IMR-90 (cell line): Measurements from ENCODE around the gene ADARB2. TPM values are rescaled to one million over a fixed set of nuclear protein-coding genes. Genes with fewer than 3 reads are reported as not detected.

Experiments used
- ATAC-seq: fragments of 200-7000 bp; cut with Tn5 transposase; 2 replicates; pipeline ENCODE4 v1.9.1; 2020; ENCODE audit warnings: low read depth, mild to moderate bottlenecking, moderate library complexity
- BruUV-seq: library from RNA; stranded (reverse); fragments of 400-500 nt; replicated peaks from 2 replicates; lab custom pipeline; 2021; lab: Mats Ljungman, UMichigan
- CTCF ChIA-PET: fragments of 300-600 bp; formaldehyde crosslinking; extraction: SDS; loops from one replicate; lab custom pipeline; 2021; ENCODE audit warnings: antibody characterized with exemption; lab: Yijun Ruan, JAX
- POLR2A ChIA-PET: fragments of 300-600 bp; sonication (Branson Sonifier 250); formaldehyde crosslinking; loops from one replicate; lab custom pipeline; 2022; ENCODE audit warnings: antibody characterized with exemption; ENCODE audit not compliant: unreplicated experiment; lab: Charles Lee
- DNase-seq: peaks from one replicate; pipeline ENCODE4 v3.0.0; 2013
- H2AFZ ChIP-seq: replicated peaks from 2 replicates; pipeline ENCODE3; 2013; ENCODE audit warnings: low read length, mild to moderate bottlenecking; ENCODE audit not compliant: poor library complexity
- H2AK5ac ChIP-seq: 2 replicates; pipeline ENCODE4 v1.6.1; 2013; ENCODE audit warnings: low read depth, low read length, inconsistent platforms
- H2AK9ac ChIP-seq: replicated peaks from 2 replicates; pipeline ENCODE3; 2013; ENCODE audit warnings: mild to moderate bottlenecking, low read depth, low read length, moderate library complexity; ENCODE audit not compliant: poor library complexity
- H2BK120ac ChIP-seq: 2 replicates; pipeline ENCODE4 v1.6.1; 2013; ENCODE audit warnings: low read depth, low read length, inconsistent platforms
- H2BK15ac ChIP-seq: 3 replicates; pipeline ENCODE4 v1.6.1; 2013; ENCODE audit warnings: low read depth, low read length, inconsistent platforms
- H2BK20ac ChIP-seq: 2 replicates; pipeline ENCODE4 v1.6.1; 2013; ENCODE audit warnings: low read depth, mild to moderate bottlenecking, inconsistent platforms, low read length, moderate library complexity
- H2BK5ac ChIP-seq: 2 replicates; pipeline ENCODE4 v1.6.1; 2013; ENCODE audit warnings: mild to moderate bottlenecking, low read depth, low read length, inconsistent platforms; ENCODE audit not compliant: poor library complexity, severe bottlenecking
- H3K14ac ChIP-seq: replicated peaks from 2 replicates; pipeline ENCODE4 v1.6.1; 2013; ENCODE audit warnings: low read depth, low read length, inconsistent platforms
- H3K18ac ChIP-seq: 2 replicates; pipeline ENCODE4 v1.6.1; 2013; ENCODE audit warnings: low read depth, low read length, control low read depth
- H3K23ac ChIP-seq: 2 replicates; pipeline ENCODE4 v1.6.1; 2013; ENCODE audit warnings: low read depth, low read length, inconsistent platforms
- H3K27ac ChIP-seq: 2 replicates; pipeline ENCODE4 v1.5.1; 2013; ENCODE audit warnings: mild to moderate bottlenecking, control low read depth, low read length; ENCODE audit not compliant: insufficient read depth
- H3K27me3 ChIP-seq: 2 replicates; pipeline ENCODE4 v1.6.1; 2013; ENCODE audit warnings: low read length; ENCODE audit not compliant: control insufficient read depth, insufficient read depth
- H3K36me3 ChIP-seq: 2 replicates; pipeline ENCODE4 v1.6.1; 2013; ENCODE audit warnings: low read length, mixed read lengths; ENCODE audit not compliant: control insufficient read depth, insufficient read depth
- H3K4ac ChIP-seq: 2 replicates; pipeline ENCODE4 v1.6.1; 2013; ENCODE audit warnings: low read depth, low read length, inconsistent platforms
- H3K4me1 ChIP-seq: 2 replicates; pipeline ENCODE4 v1.6.1; 2013; ENCODE audit warnings: low read length, mixed read lengths; ENCODE audit not compliant: control insufficient read depth, insufficient read depth
- H3K4me2 ChIP-seq: 2 replicates; pipeline ENCODE4 v1.6.1; 2013; ENCODE audit warnings: low read depth, mild to moderate bottlenecking, control low read depth, low read length, moderate library complexity
- H3K4me3 ChIP-seq: 2 replicates; pipeline ENCODE4 v1.5.1; 2013; ENCODE audit warnings: low read depth, mild to moderate bottlenecking, control low read depth, low read length, moderate library complexity; ENCODE audit not compliant: insufficient read depth
- H3K56ac ChIP-seq: 2 replicates; pipeline ENCODE4 v1.6.1; 2013; ENCODE audit warnings: low read length, inconsistent platforms; ENCODE audit not compliant: insufficient read depth; ENCODE audit errors: extremely low read depth
- H3K79me1 ChIP-seq, 2 experiments: 2 replicates each; pipeline ENCODE4 v1.6.1; 2013; ENCODE audit warnings: low read length in 2 of 2, inconsistent platforms in 1 of 2, low read depth in 1 of 2
- H3K9ac ChIP-seq: 2 replicates; pipeline ENCODE4 v1.6.1; 2013; ENCODE audit warnings: low read depth, low read length, control low read depth
- H3K9me1 ChIP-seq: 2 replicates; pipeline ENCODE4 v1.6.1; 2013; ENCODE audit warnings: low read length, inconsistent platforms; ENCODE audit not compliant: insufficient read depth
- H3K9me3 ChIP-seq: 2 replicates; pipeline ENCODE4 v1.6.1; 2013; ENCODE audit warnings: low read length; ENCODE audit not compliant: control insufficient read depth, insufficient read depth
- H4K20me1 ChIP-seq: 2 replicates; pipeline ENCODE4 v1.6.1; 2013; ENCODE audit warnings: low read length, inconsistent platforms; ENCODE audit not compliant: insufficient read depth
- H4K5ac ChIP-seq: 2 replicates; pipeline ENCODE4 v1.6.1; 2013; ENCODE audit warnings: mild to moderate bottlenecking, low read depth, low read length, control low read depth
- H4K8ac ChIP-seq, 2 experiments: 2 replicates each; pipeline ENCODE4 v1.6.1; 2013; ENCODE audit warnings: low read depth in 2 of 2, low read length in 2 of 2, control low read depth in 1 of 2, inconsistent platforms in 1 of 2
- H4K91ac ChIP-seq: 2 replicates; pipeline ENCODE4 v1.6.1; 2013; ENCODE audit warnings: low read depth, low read length, inconsistent platforms; ENCODE audit not compliant: insufficient read depth
- BHLHE40 ChIP-seq: fragments of 150-350 bp; IDR thresholded peaks from 2 replicates; pipeline ENCODE4 v1.6.1; 2016; ENCODE audit warnings: mild to moderate bottlenecking, low read depth, low read length
- CEBPB ChIP-seq: IDR thresholded peaks from 2 replicates; pipeline ENCODE4 v1.6.1; 2012; ENCODE audit warnings: low read depth, low read length, improper control_type of control experiment
- CHD1 ChIP-seq: IDR thresholded peaks from 2 replicates; pipeline ENCODE4 v1.6.1; 2012; ENCODE audit warnings: low read depth, low read length, improper control_type of control experiment
- FOS ChIP-seq: fragments of 150-350 bp; IDR thresholded peaks from 2 replicates; pipeline ENCODE4 v1.6.1; 2016; ENCODE audit warnings: low read depth, low read length
- MAFK ChIP-seq: IDR thresholded peaks from 2 replicates; pipeline ENCODE4 v1.6.1; 2012; ENCODE audit warnings: low read depth, low read length, improper control_type of control experiment
- MAZ ChIP-seq: IDR thresholded peaks from 2 replicates; pipeline ENCODE4 v1.6.1; 2012; ENCODE audit warnings: low read depth, mild to moderate bottlenecking, low read length, improper control_type of control experiment, moderate library complexity, borderline replicate concordance
- MXI1 ChIP-seq: IDR thresholded peaks from 2 replicates; pipeline ENCODE4 v1.6.1; 2012; ENCODE audit warnings: low read depth, mild to moderate bottlenecking, low read length, moderate library complexity, borderline replicate concordance
- NFE2L2 ChIP-seq: fragments of 150-350 bp; IDR thresholded peaks from 2 replicates; pipeline ENCODE4 v1.6.1; 2016; ENCODE audit warnings: low read depth, mild to moderate bottlenecking, low read length
- RAD21 ChIP-seq: IDR thresholded peaks from 2 replicates; pipeline ENCODE4 v1.6.1; 2012; ENCODE audit warnings: low read length, improper control_type of control experiment
- RCOR1 ChIP-seq: IDR thresholded peaks from 2 replicates; pipeline ENCODE4 v1.6.1; 2012; ENCODE audit warnings: mild to moderate bottlenecking, low read length, improper control_type of control experiment; ENCODE audit not compliant: insufficient replicate concordance
- RFX5 ChIP-seq: IDR thresholded peaks from 2 replicates; pipeline ENCODE4 v1.8.0; 2012; ENCODE audit warnings: low read depth, mild to moderate bottlenecking, low read length, moderate library complexity
- SMC3 ChIP-seq: fragments of 150-350 bp; IDR thresholded peaks from 2 replicates; pipeline ENCODE4 v1.6.1; 2016; ENCODE audit warnings: low read depth, mild to moderate bottlenecking, antibody characterized with exemption, low read length, moderate library complexity
- WGBS, 2 experiments: methylation state at CpG; one replicate each; pipeline versions ENCODE4 v1.1.5 to v1.1.7; 2013; ENCODE audit warnings: missing lambda C conversion rate in 2 of 2; ENCODE audit not compliant: insufficient read length in 1 of 2; ENCODE audit errors: extremely low coverage in 2 of 2; 5-methylcytosine and 5-hydroxymethylcytosine counted together
- dilution Hi-C: fragments of 300-500 bp; cut with HindIII; formaldehyde crosslinking; loops from one replicate; pipeline ENCODE4 v1.14.3; 2018; ENCODE audit warnings: low sequenced_read_pairs; ENCODE audit not compliant: unreplicated experiment
- in situ Hi-C: fragments of 300-500 bp; cut with MboI; formaldehyde crosslinking; loops from 3 replicates; pipeline ENCODE4 v1.14.3; 2019; ENCODE audit warnings: low sequenced_read_pairs, inconsistent platforms, mixed read lengths
- intact Hi-C: fragments of 100-400 bp; cut with micrococcal nuclease; formaldehyde crosslinking; loops from 2 replicates; pipeline ENCODE4 v1.10.0; 2022
- polyA plus RNA-seq, 3 experiments: library from polyadenylated mRNA; depleted of rRNA; stranded (reverse); fragments of >200 nt; gene quantifications; 2 replicates each; pipeline ENCODE4 v1.2.3, GENCODE V29; 2012; ENCODE audit warnings: low replicate concordance in 1 of 3
- total RNA-seq: library from RNA; depleted of rRNA; stranded (reverse); fragments of >200 nt; gene quantifications from 2 replicates; pipeline ENCODE4 v1.2.3, GENCODE V29; 2012
- TF ChIP-seq, protein P1 (sequence below): conservative IDR thresholded peaks from 2 replicates; pipeline ENCODE4 v1.5.1; 2012; ENCODE audit warnings: mild to moderate bottlenecking, low read depth, low read length, improper control_type of control experiment
- TF ChIP-seq, protein P2 (sequence below): fragments of 150-350 bp; IDR thresholded peaks from 2 replicates; pipeline ENCODE4 v1.6.1; 2017; ENCODE audit warnings: mild to moderate bottlenecking, antibody characterized with exemption, low read length, low read depth

The ADARB2 gene
- total and polyA plus RNA-seq, 2 of the 4 experiments (the other 2 are of a cell fraction) = not detected

GRCh38 chr10:1189166-1190051, 547.9 kb downstream of the ADARB2 start:
- no TSS peak for BruUV-seq
- CTCF ChIA-PET = no interaction called here
- TF ChIP-seq CHD1 (no peak), NFE2L2 (no peak), SMC3 (no peak), RAD21 (no peak), CEBPB (no peak), BHLHE40 (no peak), MXI1 (no peak), RCOR1 (no peak), MAZ (no peak), RFX5 (no peak), MAFK (no peak), FOS (no peak)
- TF ChIP-seq, protein P1, sequence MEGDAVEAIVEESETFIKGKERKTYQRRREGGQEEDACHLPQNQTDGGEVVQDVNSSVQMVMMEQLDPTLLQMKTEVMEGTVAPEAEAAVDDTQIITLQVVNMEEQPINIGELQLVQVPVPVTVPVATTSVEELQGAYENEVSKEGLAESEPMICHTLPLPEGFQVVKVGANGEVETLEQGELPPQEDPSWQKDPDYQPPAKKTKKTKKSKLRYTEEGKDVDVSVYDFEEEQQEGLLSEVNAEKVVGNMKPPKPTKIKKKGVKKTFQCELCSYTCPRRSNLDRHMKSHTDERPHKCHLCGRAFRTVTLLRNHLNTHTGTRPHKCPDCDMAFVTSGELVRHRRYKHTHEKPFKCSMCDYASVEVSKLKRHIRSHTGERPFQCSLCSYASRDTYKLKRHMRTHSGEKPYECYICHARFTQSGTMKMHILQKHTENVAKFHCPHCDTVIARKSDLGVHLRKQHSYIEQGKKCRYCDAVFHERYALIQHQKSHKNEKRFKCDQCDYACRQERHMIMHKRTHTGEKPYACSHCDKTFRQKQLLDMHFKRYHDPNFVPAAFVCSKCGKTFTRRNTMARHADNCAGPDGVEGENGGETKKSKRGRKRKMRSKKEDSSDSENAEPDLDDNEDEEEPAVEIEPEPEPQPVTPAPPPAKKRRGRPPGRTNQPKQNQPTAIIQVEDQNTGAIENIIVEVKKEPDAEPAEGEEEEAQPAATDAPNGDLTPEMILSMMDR = no peak
- TF ChIP-seq, protein P2, sequence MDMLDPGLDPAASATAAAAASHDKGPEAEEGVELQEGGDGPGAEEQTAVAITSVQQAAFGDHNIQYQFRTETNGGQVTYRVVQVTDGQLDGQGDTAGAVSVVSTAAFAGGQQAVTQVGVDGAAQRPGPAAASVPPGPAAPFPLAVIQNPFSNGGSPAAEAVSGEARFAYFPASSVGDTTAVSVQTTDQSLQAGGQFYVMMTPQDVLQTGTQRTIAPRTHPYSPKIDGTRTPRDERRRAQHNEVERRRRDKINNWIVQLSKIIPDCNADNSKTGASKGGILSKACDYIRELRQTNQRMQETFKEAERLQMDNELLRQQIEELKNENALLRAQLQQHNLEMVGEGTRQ = no peak

More at GRCh38 chr10:1189166-1190051, 547.9 kb downstream of the ADARB2 start:
- no peak overlapping the region for H3K18ac ChIP-seq
- no peak overlapping the region for H4K91ac ChIP-seq
- H2BK20ac ChIP-seq = no peak overlapping the region
- H3K9me3 ChIP-seq = no peaks in the 10 kb centered on the region; the same call in 1 of the 2 replicates
- no peak overlapping the region for H3K56ac ChIP-seq
- H3K27me3 ChIP-seq = no peaks in the 10 kb centered on the region
- dilution Hi-C loops = no loop called here
- no peaks in the 10 kb centered on the region for H3K36me3 ChIP-seq
- no peak overlapping the region for H3K4me2 ChIP-seq
- no peak overlapping the region for H2BK15ac ChIP-seq
- H3K4me1 ChIP-seq = no peaks in the 10 kb centered on the region
- H4K8ac ChIP-seq = no peak overlapping the region
- H4K20me1 ChIP-seq = no peaks in the 10 kb centered on the region
- no peak overlapping the region for H2AFZ ChIP-seq
- H3K4ac ChIP-seq = no peak overlapping the region
- H3K27ac ChIP-seq = no peak overlapping the region
- H3K14ac ChIP-seq = no peak overlapping the region
- WGBS, 2 experiments = 67% methylated on average over 1 of the region's 26 CpGs; no CpG with 5 or more reads in 1 of the 2 experiments
- no peak overlapping the region for H2AK5ac ChIP-seq
- DNase-seq (no peak), ATAC-seq (no peak)
- POLR2A ChIA-PET = no interaction called here
- H3K79me1 ChIP-seq = no peaks in the 10 kb centered on the region
- H2AK9ac ChIP-seq = no peak overlapping the region
- no peak overlapping the region for H3K23ac ChIP-seq
- no peak overlapping the region for H4K5ac ChIP-seq
- no peak overlapping the region for H2BK5ac ChIP-seq
- H3K4me3 ChIP-seq = no peak overlapping the region
- no peaks in the 10 kb centered on the region for H3K9me1 ChIP-seq
- in situ Hi-C loops = no loop called here
- no peak overlapping the region for H2BK120ac ChIP-seq
- intact Hi-C loops = no loop called here
- no peak overlapping the region for H3K9ac ChIP-seq
